HepG2 (cell line): Measurements from ENCODE around the gene PLRG1. TPM values are rescaled to one million over a fixed set of nuclear protein-coding genes. Genes with fewer than 3 reads are reported as not detected.
A peak's percentile ranks its signal among the peaks of the same experiment; 100 is the strongest.

ENCODE experiments used
- CHD2 ChIP-seq: IDR thresholded peaks from 2 replicates; pipeline ENCODE4 v1.6.1; 2011; ENCODE audit warnings: low read depth, low read length, improper control_type of control experiment
- HMG20B ChIP-seq: conservative IDR thresholded peaks from 2 replicates; pipeline ENCODE4 v1.6.1; 2016; ENCODE audit warnings: missing genetic modification reagents, missing compliant biosample characterization
- HNRNPK ChIP-seq: fragments of 200-400 bp; formaldehyde crosslinking; IDR thresholded peaks from 2 replicates; pipeline ENCODE4 v1.6.1; 2018; ENCODE audit warnings: low read length, low read depth, moderate library complexity, mild to moderate bottlenecking; ENCODE audit not compliant: poor library complexity, severe bottlenecking
- KDM6A ChIP-seq: IDR thresholded peaks from 2 replicates; pipeline ENCODE4 v1.6.1; 2016; ENCODE audit warnings: low read depth
- KLF11 ChIP-seq: IDR thresholded peaks from 2 replicates; pipeline ENCODE4 v1.6.1; 2016; ENCODE audit warnings: missing compliant biosample characterization
- NCOA2 ChIP-seq: sonication (generic); formaldehyde crosslinking; IDR thresholded peaks from 2 replicates; pipeline ENCODE4 v1.8.0; 2022; ENCODE audit warnings: inconsistent platforms
- POLR2A ChIP-seq, 2 experiments: IDR thresholded peaks; 2 replicates each; pipeline ENCODE4 v1.6.1; 2011; ENCODE audit warnings: low read depth in 2 of 2, low read length in 2 of 2, mild to moderate bottlenecking in 1 of 2, moderate library complexity in 1 of 2; ENCODE audit not compliant: insufficient read depth in 1 of 2
- POLR2AphosphoS2 ChIP-seq: IDR thresholded peaks from 2 replicates; pipeline ENCODE4 v1.6.1; 2011; ENCODE audit warnings: low read depth, low read length, improper control_type of control experiment
- SKIL ChIP-seq: sonication (generic); formaldehyde crosslinking; IDR thresholded peaks from 2 replicates; pipeline ENCODE4 v1.8.0; 2022; ENCODE audit warnings: missing genetic modification reagents, mild to moderate bottlenecking, moderate library complexity, borderline replicate concordance
- TBL1XR1 ChIP-seq: fragments of 150-350 bp; IDR thresholded peaks from 2 replicates; pipeline ENCODE4 v1.6.1; 2014; ENCODE audit warnings: borderline replicate concordance, low read length; ENCODE audit not compliant: partially characterized antibody
- TCF12 ChIP-seq, 2 experiments: fragments of 450-650 bp in 1 of 2; sonication (generic) in 1 of 2; formaldehyde crosslinking in 1 of 2; IDR thresholded peaks; 2 replicates each; pipeline versions ENCODE4 v1.6.1 to v1.8.0; 2017 to 2022; ENCODE audit warnings: antibody characterized with exemption in 1 of 2, mild to moderate bottlenecking in 1 of 2, missing genetic modification reagents in 1 of 2, moderate library complexity in 1 of 2
- TRAFD1 ChIP-seq: sonication (generic); formaldehyde crosslinking; IDR thresholded peaks from 2 replicates; pipeline ENCODE4 v1.5.1; 2020; ENCODE audit warnings: missing genetic modification reagents, mild to moderate bottlenecking, borderline replicate concordance
- ZBTB7B ChIP-seq: sonication (generic); formaldehyde crosslinking; IDR thresholded peaks from 2 replicates; pipeline ENCODE4 v1.4.0; 2020; ENCODE audit warnings: missing genetic modification reagents
- ZNF224 ChIP-seq: sonication (generic); formaldehyde crosslinking; IDR thresholded peaks from 2 replicates; pipeline ENCODE4 v1.5.0; 2020; ENCODE audit warnings: mild to moderate bottlenecking, missing genetic modification reagents
- ZNF337 ChIP-seq: sonication (generic); formaldehyde crosslinking; IDR thresholded peaks from 2 replicates; pipeline ENCODE4 v1.5.1; 2020; ENCODE audit warnings: missing genetic modification reagents, low read depth, mild to moderate bottlenecking, borderline replicate concordance
- ZNF557 ChIP-seq: sonication (generic); formaldehyde crosslinking; IDR thresholded peaks from 2 replicates; pipeline ENCODE4 v1.4.0; 2020; ENCODE audit warnings: missing genetic modification reagents
- ZNF563 ChIP-seq: sonication (generic); formaldehyde crosslinking; IDR thresholded peaks from 2 replicates; pipeline ENCODE4 v1.8.0; 2022; ENCODE audit warnings: mild to moderate bottlenecking, moderate library complexity, missing genetic modification reagents
- ZNF576 ChIP-seq: sonication (generic); formaldehyde crosslinking; IDR thresholded peaks from 2 replicates; pipeline ENCODE4 v1.4.0; 2020; ENCODE audit warnings: mild to moderate bottlenecking, missing genetic modification reagents
- ZNF598 ChIP-seq: sonication (generic); formaldehyde crosslinking; IDR thresholded peaks from 2 replicates; pipeline ENCODE4 v1.5.1; 2020; ENCODE audit warnings: mild to moderate bottlenecking, missing genetic modification reagents, borderline replicate concordance
- ZNF652 ChIP-seq: IDR thresholded peaks from 2 replicates; pipeline ENCODE4 v1.6.1; 2016; ENCODE audit warnings: low read depth, borderline replicate concordance
- ZSCAN5A ChIP-seq: sonication (generic); formaldehyde crosslinking; IDR thresholded peaks from 2 replicates; pipeline ENCODE4 v1.8.0; 2022; ENCODE audit warnings: mild to moderate bottlenecking, missing genetic modification reagents, borderline replicate concordance
- polyA plus RNA-seq, 8 experiments: library from polyadenylated mRNA; depleted of rRNA in 3 of 8; stranded (reverse) in 7 of 8; unstranded in 1 of 8; fragments of >200 nt; fragmentation: Illumina TruSeq in 4 of 8; extraction: Trizol in 4 of 8; gene quantifications; 2 replicates each; pipeline versions ENCODE4 v1.2.1 to v1.2.3, GENCODE V29; 2011 to 2016; ENCODE audit warnings: low read depth in 4 of 8, missing spikeins in 1 of 8, mixed read lengths in 1 of 8; ENCODE audit not compliant: insufficient read depth in 1 of 8
- total RNA-seq, 5 experiments: library from RNA; depleted of rRNA; stranded (reverse); fragments of >200 nt; fragmentation: Illumina TruSeq; extraction: Trizol; gene quantifications; 2 replicates each; pipeline ENCODE4 v1.2.3, GENCODE V29; 2016; ENCODE audit warnings: low read depth in 1 of 5
- TF ChIP-seq, protein P1 (sequence below): sonication (generic); formaldehyde crosslinking; IDR thresholded peaks from 2 replicates; pipeline ENCODE4 v1.8.1; 2023; ENCODE audit warnings: mild to moderate bottlenecking, inconsistent platforms, moderate library complexity, missing genetic modification reagents, borderline replicate concordance

Gene PLRG1
- total and polyA plus RNA-seq, 2 of the 13 experiments (the other 11 are each of a cell fraction or from before 2014, with no cell fraction given) = 77.3 to 110 TPM

- TF ChIP-seq TCF12 (IDR thresholded peaks at IDR 0.05) (no peak), TCF12 (CRISPR knock-in tag; IDR thresholded peaks at IDR 0.05) (peak; percentile 83), ZNF563 (CRISPR knock-in tag) (no peak), ZNF557 (CRISPR knock-in tag) (no peak), TBL1XR1 (peak; percentile 98), CHD2 (no peak), ZNF652 (peak; percentile 65), HNRNPK (no peak), ZNF224 (CRISPR knock-in tag) (no peak), ZNF598 (CRISPR knock-in tag) (no peak), KLF11 (no peak), KDM6A (CRISPR knock-in tag) (peak; percentile 80), ZBTB7B (no peak), POLR2AphosphoS2 (no peak), NCOA2 (CRISPR knock-in tag) (peak; percentile 100), ZNF576 (no peak), HMG20B (CRISPR knock-in tag) (peak; percentile 90; the same call in 1 of the 2 replicates), TRAFD1 (CRISPR knock-in tag) (no peak), SKIL (CRISPR knock-in tag) (peak; percentile 80), POLR2A (IDR thresholded peaks at IDR 0.05; ENCODE audit: insufficient read depth in 1 of 2, low read depth in 2 of 2, low read length in 2 of 2) (no peak; a peak in 1 of 4 replicates), ZNF337 (CRISPR knock-in tag) (no peak), ZSCAN5A (CRISPR knock-in tag) (no peak)
- TF ChIP-seq, protein P1, sequence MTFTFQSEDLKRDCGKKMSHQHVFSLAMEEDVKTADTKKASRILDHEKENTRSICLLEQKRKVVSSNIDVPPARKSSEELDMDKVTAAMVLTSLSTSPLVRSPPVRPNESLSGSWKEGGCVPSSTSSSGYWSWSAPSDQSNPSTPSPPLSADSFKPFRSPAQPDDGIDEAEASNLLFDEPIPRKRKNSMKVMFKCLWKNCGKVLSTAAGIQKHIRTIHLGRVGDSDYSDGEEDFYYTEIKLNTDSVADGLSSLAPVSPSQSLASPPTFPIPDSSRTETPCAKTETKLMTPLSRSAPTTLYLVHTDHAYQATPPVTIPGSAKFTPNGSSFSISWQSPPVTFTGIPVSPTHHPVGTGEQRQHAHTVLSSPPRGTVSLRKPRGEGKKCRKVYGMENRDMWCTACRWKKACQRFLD (CRISPR knock-in tag) = no peak
Observed at GRCh38 chr4:154597798-154598774, 47.9 kb upstream of the PLRG1 start (continued).
